ENCODE data around the gene MIPOL1.
"Not testable (repeated sequence)": the region's sequence is repeated elsewhere in the genome, so short reads cannot be mapped to it uniquely, and the experiment has no call there.

The MIPOL1 gene

GRCh38 chr14:37545174-37545573 is 347.4 kb downstream of the MIPOL1 start:
- TF ChIP-seq CTCF (IDR thresholded peaks at IDR 0.05; ENCODE audit: insufficient read depth, low read length, missing control alignments): no peak
- CTCF ChIA-PET: no interaction called here
- POLR2A ChIA-PET: no interaction called here
- no peak for DNase-seq (ENCODE audit: low read depth, low spot score)
- H3K4me3 ChIP-seq (ENCODE audit: low read depth, low read length): no peak overlapping the region

GRCh38 chr14:37546621-37547447 is 349.1 kb downstream of the MIPOL1 start:
- CTCF ChIA-PET: no interaction called here
- TF ChIP-seq CTCF (IDR thresholded peaks at IDR 0.05; ENCODE audit: insufficient read depth, low read length, missing control alignments): no peak
- POLR2A ChIA-PET: no interaction called here
- H3K4me3 ChIP-seq (ENCODE audit: low read depth, low read length): no peak overlapping the region
- no peak for DNase-seq (ENCODE audit: low read depth, low spot score)

- TF ChIP-seq CTCF (IDR thresholded peaks at IDR 0.05; ENCODE audit: insufficient read depth, low read length, missing control alignments): no peak
- ChIA-PET CTCF (no interaction called here), POLR2A (no interaction called here)
- DNase-seq (ENCODE audit: low read depth, low spot score): peak; percentile 57
- H3K4me3 ChIP-seq (ENCODE audit: low read depth, low read length): no peak overlapping the region
Measured at GRCh38 chr14:37550511-37550910, 352.8 kb downstream of the MIPOL1 start.

- H3K4me3 ChIP-seq (ENCODE audit: low read depth, low read length): no peak overlapping the region
- TF ChIP-seq CTCF (IDR thresholded peaks at IDR 0.05; ENCODE audit: insufficient read depth, low read length, missing control alignments): no peak
- CTCF ChIA-PET: no interaction called here
- POLR2A ChIA-PET: no interaction called here
- no peak for DNase-seq (ENCODE audit: low read depth, low spot score)
Measured at GRCh38 chr14:37551119-37551518, 353.4 kb downstream of the MIPOL1 start.

GRCh38 chr14:37553935-37554550 is 356.3 kb downstream of the MIPOL1 start:
- CTCF ChIA-PET: no interaction called here
- DNase-seq (ENCODE audit: low read depth, low spot score): no peak
- H3K4me3 ChIP-seq (ENCODE audit: low read depth, low read length): no peak overlapping the region
- TF ChIP-seq CTCF (IDR thresholded peaks at IDR 0.05; ENCODE audit: insufficient read depth, low read length, missing control alignments): no peak
- POLR2A ChIA-PET: no interaction called here

- H3K4me3 ChIP-seq (ENCODE audit: low read depth, low read length); DNase-seq (ENCODE audit: low read depth, low spot score); POLR2A ChIA-PET; CTCF ChIA-PET: not testable (repeated sequence)
Measured at GRCh38 chr14:37555596-37555995, 357.9 kb downstream of the MIPOL1 start.

GRCh38 chr14:37558740-37559139 is 361.0 kb downstream of the MIPOL1 start:
- no peak for TF ChIP-seq CTCF (IDR thresholded peaks at IDR 0.05; ENCODE audit: insufficient read depth, low read length, missing control alignments)
- no peak overlapping the region for H3K4me3 ChIP-seq (ENCODE audit: low read depth, low read length)
- CTCF ChIA-PET: no interaction called here
- POLR2A ChIA-PET: no interaction called here
- no peak for DNase-seq (ENCODE audit: low read depth, low spot score)
